CMK (cell line): Measurements from ENCODE around the gene VLDLR.

Source experiments
- DNase-seq: peaks from one replicate; pipeline ENCODE4 v3.0.0-alpha.2; 2010; ENCODE audit warnings: low read depth

VLDLR gene

DNA sequence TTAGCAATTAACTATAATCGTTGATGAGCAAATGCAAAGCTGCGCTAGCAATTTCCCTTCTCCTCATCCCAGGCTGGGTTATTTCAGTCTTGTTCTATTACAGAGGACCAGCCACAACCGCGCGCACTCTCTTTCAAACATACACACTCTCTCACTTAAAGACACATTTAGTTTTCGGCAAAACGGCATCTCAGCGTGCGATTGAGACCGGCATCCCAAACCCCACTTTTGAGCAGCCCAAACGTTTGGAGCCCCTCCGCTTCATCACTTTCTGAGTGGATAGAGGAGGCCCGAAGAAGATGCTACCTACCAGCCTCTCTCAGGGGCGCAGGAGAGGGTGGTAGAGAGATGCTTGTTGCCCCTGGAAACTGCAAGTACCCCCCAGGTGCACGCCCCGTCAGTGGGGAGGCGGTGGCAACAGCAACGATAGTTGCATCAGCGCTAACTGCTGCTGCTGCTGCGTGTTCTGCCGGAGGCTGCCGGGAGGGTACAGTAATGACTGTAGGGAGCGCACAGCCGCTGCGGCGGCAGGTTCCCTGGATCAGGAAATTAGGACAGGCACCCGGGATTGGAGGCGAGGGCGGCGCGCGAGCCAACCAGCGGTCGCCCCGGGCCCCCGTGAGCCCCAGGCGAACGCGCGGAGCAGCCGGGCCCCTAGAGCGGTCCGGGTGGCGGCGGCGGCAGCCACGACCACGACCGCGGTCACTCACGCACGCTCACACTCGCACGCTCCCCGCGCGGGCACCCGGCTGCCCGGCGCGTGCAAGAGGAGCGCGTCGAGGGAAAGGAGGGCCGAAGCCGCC is 467 bp upstream of the VLDLR start:
- no peak for DNase-seq

DNA sequence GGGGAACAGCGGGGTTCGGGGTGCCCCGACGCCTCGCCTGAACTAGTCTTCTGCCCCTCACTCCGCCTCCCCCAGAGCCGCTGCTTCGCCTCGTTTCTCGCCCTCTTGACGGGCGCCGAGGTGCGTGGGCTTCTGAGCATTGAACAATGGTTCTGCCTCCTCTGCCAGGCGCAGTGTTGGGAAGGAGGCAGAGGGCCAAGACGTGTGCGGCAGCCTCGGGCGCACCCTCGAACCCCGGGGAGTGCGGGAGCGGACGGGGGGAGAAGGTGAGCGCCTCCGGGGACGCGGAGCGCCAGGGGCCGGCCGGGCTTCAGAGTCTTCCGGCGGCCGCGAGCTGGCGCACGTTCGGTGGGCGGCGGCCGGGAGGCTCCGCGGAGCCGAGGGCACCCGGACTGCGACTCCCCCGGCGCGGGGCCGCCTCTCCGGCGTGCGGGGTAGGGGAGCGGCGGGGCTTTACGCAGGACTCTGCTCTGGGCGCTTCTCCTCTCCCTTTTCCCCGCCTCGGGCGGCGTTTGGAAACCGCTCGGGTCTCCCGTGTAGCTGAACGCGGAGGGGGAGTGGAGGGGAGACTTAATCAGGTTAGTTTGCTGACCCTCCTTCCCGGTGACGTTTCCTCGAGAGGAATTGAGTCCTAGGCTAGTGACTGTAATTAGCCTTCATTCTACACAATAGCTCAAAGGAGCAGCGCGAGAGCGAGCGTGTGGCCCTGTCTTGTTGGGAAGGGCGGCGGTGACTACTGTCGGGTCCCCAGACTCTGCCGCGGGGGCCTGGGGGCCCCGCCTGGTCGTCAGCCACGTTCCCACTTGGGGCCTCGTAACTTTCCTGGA is 1.1 kb downstream of the VLDLR start:
- no peak for DNase-seq

DNA sequence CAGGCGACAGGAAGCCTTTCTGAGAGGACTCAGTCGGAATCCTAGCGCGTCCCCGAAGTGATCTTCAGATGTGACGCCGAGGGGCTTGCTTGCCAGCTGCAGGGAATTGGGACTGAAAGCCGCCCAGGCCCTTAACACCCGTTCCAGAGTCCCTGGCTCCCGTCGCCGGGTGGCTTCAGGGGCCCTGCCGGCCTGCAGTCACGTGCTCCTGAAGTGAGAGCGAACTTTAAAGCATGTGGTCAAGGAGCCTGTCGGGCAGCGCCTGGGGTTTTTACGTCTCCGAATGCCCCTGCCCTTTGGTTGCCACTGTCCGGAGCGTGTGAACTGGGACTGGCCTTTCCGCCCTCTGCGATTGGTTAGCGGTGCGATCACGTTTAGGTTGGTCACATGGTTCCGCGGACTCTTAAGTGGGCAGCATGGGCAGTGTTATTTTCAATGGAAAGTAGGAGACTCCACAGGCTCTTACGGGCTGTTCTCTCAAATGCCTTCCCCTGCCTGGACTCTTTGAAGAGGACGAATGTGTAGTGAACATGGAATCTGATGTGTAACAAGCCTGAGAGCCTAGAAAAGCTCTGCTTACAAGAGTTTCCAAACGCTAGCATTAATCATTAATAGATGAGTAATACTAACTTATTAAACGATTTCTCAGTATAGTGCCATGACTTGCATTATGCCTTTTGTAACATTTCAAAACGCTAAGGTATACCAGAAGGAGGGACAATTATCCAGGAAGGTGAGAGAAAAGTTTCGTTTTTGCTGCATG is 1.9 kb downstream of the VLDLR start:
- no peak for DNase-seq

DNA sequence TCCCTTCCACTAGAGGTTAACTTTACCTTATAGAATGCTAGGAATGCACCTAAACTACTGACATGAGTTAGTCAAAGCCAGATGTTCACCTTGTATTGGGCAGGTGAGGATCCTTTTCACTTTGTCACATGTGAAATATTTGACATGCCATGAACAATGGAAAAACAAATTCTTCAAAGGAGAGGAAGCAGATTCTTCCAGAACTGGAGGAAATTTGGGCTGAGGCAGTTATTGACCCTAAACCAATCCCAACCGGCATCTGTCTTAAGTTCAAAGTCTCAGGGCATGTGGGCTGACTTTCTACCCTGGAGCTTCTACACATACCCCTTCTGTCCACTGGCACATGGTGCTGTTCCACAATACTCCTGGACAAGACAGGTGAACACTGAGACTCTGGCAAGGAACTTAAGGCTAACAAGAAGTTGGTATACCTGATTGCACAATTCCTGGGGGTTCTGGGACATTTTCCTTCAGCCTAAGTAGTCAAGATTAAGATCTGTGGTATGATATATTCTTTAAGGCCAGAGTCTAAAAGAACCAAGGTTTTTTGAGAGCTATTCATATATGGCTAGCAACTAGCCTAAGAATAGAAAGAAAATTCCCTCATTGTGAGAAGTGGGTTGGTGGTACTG is 2.6 kb downstream of the VLDLR start:
- no peak for DNase-seq

DNA sequence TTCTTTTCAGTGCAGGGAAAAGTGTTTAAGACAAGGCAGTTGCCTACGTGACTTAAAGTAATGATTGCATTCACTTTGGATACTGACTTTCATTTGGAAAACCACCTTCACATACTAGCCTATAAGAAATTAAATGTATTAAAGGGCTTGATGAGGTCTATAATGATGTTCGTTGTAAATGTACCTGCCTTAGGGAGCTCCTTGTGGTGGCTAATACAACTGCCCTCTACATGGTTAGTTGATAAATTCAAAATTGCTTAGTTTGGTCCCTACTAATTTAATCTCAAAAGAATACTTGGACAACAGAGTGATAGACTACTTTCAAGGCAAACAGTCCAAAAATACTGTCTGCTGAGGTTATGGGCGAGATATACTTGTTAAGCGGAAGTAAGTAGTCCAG is 3.8 kb downstream of the VLDLR start:
- no peak for DNase-seq

DNA sequence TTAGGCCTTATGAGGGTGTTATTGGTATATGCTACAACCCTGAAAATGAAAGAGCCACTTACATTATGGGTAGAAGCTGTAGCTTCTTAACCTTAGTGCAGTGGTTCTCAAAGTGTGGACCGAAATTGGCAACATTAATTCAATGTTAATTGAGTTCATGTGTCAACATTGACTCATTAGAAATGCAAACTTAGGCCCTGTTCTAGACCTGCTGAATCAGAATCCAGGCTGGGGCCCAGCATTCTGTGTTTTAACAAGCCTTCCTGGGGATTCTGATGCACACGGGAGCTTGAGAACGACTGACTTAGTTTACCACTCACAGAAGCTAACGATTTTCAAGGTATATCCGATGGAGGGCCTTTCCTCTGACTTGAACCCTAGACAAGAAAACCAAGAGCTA is 7.3 kb downstream of the VLDLR start:
- no peak for DNase-seq

DNA sequence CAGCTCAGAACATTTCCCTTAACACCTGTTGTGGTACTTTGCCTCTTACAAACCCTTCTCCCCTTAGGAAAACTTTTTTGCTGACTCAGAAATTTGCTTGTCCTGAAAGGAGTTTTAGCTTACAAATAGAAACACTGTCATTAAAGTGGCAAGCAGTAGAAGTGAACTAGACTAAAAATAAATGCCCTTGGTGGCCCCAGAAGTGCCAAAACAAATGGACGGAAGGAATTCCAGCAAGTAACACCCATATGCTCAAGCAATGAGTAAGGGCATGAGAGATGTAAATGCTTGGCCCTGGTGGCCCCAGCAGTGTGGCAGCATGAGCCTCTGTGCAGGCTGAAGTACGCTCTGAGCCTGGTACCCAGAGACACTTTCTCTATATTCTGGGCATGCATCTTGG is 8.6 kb downstream of the VLDLR start:
- no peak for DNase-seq

DNA sequence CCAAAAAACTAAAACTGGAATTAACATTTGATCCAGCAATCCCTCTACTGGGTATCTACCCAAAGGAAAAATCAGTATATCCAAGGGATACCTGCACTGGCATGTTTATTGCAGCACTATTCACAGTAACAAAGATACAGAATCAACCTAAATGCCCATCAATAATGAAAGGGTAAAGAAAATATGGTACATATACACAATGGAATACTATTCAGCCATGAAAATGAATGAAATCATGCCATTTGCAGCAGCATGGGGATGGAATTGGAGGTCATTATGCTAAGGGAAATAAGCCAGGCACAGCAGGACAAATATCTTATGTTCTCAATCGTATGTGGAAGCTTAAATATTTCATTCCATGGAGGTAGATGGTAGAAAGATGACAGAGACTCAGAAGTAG is 9.7 kb downstream of the VLDLR start:
- no peak for DNase-seq

DNA sequence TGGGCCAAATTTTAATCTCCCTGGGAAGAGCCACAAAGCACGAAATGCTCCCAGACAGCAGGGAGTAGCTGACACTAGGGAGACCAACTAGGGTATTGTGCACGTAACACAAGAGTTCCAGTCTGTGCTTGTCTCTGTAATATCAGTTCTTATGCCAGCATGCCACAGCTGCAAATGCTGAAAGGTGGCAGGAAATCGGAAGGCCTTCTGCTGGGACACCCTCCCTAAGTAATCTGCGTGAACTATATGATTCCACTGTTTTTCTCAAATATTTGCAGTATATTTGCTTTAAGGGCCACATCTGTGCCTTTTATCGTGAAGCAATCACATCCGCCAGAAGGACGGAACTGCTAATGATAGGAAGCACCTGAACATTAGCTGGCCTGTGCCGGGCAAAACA is 12.6 kb downstream of the VLDLR start:
- DNase-seq, result no peak

DNA sequence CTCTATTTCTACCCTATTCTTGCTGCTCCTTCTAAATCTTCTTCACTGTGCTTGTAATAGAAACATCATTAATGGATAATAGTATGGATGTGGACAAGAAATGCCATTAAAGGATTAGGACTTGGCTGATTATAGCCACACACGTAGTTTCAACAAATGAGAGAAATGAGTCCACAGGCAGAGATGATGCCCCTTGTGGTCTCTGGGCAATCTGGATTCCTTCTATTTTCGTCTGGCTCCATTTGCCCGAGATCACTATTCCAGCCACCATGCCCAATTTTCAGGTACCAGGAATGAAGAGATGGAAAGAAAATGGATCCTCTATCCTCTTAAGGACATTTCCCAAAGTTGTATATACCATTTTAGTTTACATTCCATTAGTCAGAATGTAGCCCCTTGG is 13.2 kb downstream of the VLDLR start:
- no peak for DNase-seq

DNA sequence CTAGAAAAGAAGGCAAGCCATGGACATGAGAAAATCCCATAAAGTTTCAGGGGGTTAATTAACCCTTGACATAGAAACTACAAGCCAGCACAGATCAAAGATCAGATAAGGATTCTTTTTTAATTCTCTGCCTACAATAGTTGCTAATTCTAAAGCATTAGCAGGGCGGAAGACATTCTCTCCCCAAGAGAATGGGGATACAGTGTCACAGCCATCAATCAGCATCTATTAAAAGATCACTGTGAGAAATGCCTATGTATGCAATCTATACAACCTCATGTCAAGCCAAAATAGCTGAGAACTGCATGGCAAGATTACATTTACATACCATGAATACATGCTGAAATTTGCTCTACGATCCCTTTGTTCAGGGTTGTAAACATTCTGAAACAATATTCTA is 14.3 kb downstream of the VLDLR start:
- DNase-seq, result no peak

DNA sequence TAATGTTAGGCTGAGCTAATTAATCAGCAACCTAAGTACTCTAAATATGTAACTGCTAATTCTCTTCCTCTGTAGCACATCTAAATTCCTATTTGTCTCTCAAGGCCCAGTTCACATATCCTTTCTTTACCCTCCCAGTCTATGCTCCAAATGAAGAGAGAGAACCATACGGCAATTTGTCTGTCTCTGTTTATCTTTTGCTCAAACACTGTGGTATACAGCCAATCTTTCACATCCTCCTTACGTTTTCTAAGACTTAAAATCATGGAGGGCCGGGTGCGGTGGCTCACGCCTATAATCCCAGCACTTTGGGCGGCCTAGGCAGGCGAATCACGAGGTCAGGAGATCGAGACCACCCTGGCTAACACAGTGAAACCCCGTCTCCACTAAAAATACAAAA is 15.8 kb downstream of the VLDLR start:
- no peak for DNase-seq

DNA sequence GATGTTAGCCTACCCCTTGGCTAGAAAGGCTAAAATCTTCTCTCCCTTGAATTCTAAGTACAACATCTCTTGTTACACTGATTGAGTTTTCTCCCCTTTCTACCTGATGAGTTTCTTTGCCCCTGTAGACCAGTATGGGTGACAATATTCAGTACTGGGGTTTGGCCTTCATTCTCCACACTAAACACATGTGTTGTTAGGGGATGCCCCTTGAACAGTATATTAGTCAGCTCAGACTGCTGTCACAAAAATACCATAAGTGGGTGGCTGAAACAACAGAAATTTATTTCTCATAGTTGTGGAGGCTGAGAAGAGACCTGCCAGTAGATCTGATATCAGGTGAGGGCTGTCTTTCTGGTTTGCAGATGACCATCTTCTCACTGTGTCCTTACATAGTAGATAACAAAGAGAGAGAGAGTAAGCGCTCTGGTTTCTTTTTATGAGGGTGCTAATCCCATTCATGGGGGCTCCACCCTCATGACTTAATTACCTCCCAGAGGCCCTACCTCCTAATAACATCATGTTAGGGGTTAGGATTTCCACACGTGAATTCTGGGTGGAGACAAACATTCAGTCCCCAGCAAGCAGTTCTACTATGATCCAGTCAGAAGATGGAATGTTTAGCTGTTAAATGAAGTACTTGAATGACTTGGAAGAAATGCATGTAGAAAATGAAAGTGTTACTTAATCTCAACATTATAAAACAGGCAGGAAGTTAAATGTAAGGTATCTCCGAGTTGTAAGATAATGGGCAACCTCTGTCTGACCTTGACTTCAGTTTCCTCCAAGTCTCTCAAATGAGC is 17.5 kb downstream of the VLDLR start:
- DNase-seq, result no peak

DNA sequence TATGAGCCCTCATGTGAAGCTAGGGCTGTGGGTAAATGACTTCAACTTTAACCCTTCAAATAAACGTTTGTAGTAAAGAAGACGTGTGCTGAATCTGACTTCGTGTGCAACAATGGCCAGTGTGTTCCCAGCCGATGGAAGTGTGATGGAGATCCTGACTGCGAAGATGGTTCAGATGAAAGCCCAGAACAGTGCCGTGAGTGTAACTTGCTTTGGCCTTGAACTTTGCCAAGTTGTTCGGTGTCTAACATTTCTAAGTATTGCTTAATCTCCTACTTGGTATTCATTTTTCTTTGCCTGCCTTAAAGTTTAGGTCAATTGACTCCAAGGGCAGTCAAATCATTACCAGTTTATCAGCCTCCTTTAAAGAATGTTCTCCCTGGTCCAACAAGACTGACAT is 18.2 kb downstream of the VLDLR start:
- DNase-seq, result no peak

DNA sequence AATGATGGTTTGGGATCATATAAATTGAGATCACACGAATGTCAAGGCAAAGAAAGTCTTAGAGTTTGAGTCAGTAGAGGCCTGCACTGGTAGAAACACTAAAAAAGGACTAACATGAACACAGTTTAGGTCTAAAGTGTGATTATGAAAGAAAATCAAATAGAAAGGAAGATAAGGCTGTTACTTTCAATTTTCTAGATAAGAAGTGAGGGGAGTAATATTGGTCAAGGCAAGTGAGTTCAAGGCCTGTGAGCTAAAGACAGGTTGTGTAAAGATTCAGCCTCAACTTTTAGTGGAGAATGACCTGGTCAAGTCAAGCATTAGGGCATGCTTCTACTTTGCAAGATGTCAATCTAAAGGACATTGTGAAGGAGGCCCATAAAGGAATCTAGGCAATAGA is 19.0 kb downstream of the VLDLR start:
- no peak for DNase-seq

DNA sequence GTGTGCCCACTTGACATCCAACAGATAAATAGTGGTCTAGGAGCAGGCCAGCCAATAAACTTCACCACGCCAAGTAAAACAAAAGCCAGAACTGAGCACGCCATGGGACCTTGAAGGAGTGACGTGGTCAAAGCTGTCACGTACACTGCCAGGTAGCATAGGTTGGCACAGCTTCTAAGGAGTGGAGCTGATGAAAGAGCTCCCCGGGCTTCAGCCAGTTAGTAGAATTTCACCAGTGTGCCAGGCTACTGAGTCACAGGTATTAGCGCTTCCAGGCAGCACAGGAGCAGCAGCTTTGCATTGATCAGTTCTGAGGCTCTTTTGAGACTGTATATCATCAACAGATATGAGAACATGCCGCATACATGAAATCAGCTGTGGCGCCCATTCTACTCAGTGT is 19.4 kb downstream of the VLDLR start:
- no peak for DNase-seq

DNA sequence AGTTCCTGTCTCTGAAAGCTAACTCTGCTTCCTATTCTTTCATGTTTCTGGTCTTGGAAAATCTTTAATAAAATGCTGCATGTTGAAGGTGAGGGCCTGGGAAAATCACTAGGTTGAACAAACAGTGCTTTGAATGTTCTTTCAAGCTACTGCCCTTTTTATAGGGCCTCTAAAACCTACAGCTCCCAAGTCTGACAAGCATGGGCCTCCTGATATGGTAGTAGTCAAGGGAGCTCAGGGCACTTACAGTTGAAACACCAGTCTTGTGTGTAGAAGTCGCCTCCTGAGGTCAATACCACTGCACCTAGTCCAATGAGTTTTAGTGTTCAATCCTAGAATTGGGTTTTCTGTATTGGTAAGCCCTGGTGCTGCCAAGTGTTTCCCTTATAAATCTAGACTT is 20.5 kb downstream of the VLDLR start:
- no peak for DNase-seq

DNA sequence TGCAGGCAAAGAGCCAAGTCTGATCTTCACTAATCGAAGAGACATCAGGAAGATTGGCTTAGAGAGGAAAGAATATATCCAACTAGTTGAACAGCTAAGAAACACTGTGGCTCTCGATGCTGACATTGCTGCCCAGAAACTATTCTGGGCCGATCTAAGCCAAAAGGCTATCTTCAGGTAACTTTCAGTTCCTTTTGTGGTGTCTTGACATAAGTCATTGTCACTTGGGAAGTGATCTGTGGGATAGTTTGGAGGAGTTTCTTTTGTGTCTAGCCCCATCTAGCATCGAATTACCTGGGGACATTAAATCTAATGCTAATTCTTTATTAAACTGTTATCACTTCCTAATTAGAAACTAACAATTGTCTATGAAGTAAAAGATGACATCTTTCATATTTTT is 24.0 kb downstream of the VLDLR start:
- DNase-seq, result no peak

DNA sequence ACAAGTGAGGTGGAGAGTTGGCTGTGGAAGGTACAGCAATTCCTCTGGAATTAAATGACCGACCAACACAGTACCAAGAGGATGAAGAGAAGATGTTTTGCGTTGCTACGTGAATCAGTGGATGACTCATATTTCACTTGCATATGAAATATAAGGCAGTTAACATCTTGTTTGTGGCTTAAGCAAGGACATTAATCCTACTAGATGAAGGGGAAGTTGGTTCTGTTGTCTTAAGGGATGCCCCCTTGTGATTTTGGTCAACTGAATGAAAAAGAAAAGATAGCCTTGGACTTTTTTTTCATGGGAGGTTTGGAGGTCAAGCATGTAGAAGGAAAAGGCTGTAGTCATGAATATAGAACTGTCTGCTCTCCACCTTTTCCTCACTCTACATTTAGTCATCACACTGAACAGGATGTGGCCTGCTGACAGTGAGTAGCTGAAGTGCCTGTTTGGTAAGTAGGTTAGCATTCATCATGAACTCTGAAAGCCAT is 33.9 kb downstream of the VLDLR start:
- no peak for DNase-seq

DNA sequence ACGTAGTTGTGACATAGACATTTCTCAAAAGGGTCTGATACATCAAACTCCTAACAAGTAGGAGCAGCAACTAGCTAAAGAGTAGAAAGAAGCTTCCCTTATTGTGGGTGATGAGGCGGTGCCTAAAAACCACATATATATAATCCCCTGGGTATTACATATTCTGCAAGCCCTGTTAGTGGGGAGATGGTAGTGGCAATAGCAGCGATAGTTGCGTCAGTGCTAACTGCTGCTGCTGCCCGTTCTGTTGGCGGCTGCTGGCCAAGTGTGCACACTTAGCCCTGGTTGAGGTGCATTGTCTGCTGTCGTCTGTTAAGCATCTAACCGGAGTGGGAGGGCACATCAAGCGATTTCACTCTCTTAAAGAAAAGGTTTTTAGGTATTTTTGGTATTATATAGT is 35.8 kb downstream of the VLDLR start:
- DNase-seq, result no peak

DNA sequence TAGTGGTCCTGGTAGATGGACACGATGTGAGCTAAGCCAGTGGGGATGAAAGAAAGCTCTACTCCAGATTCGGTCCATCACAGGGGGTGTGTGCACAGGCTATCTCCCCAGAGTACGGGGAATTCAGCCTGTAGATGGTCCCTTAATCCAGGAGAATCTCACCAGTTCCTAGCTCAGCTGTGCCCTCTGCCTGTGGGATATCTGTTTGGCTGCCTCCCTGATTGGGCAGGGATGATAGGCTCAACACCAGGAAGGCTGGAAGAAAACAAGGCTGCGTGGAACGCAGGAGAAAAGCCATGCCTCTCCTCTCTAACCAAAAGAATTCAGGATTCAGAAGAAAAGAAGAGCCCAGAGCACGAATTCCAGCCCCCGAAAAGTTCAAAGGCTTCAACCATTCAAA is 40.9 kb downstream of the VLDLR start:
- DNase-seq, result no peak
